ENCODE results near the gene ZNRF2.

DNA sequence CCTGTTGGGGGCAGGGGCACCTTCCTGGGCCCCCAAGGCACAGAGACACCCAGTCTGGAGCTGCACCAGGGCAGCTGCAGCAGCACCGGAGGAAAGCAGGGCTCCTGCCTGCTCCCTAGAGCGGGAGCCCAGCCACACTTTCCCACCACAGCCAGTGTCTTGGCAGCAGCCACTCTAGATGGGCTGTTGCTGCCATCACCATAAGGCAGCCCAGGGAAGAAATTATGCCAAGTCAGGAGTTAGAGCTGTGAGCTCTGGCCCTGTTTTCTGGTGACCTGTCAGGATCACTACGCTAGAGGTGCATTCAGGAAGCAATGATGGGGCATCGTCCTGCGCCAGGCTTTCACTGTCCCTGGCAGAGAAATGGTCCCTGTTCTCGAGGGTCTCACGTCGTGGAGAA lies 38.0 kb upstream of the ZNRF2 start:
- TF ChIP-seq, protein P1, sequence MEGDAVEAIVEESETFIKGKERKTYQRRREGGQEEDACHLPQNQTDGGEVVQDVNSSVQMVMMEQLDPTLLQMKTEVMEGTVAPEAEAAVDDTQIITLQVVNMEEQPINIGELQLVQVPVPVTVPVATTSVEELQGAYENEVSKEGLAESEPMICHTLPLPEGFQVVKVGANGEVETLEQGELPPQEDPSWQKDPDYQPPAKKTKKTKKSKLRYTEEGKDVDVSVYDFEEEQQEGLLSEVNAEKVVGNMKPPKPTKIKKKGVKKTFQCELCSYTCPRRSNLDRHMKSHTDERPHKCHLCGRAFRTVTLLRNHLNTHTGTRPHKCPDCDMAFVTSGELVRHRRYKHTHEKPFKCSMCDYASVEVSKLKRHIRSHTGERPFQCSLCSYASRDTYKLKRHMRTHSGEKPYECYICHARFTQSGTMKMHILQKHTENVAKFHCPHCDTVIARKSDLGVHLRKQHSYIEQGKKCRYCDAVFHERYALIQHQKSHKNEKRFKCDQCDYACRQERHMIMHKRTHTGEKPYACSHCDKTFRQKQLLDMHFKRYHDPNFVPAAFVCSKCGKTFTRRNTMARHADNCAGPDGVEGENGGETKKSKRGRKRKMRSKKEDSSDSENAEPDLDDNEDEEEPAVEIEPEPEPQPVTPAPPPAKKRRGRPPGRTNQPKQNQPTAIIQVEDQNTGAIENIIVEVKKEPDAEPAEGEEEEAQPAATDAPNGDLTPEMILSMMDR (IDR thresholded peaks at IDR 0.05), result no peak
- no peak for TF ChIP-seq POLR2A (IDR thresholded peaks at IDR 0.05)

All from ovary (tissue), 3 donors.